Fibroblast of skin of scalp (primary cell): ENCODE results near the gene DAAM1.
A peak's percentile ranks its signal among the peaks of the same experiment; 100 is the strongest.

Source experiments
- DNase-seq: peaks from one replicate; pipeline ENCODE4 v3.0.0-alpha.2; 2013

The DAAM1 gene

GRCh38 chr14:59224341-59224740 is 35.9 kb downstream of the DAAM1 start:
- DNase-seq: no peak

- DNase-seq: no peak
Measured at GRCh38 chr14:59225281-59225680, 36.8 kb downstream of the DAAM1 start.

- DNase-seq: peak; percentile 50
Measured at GRCh38 chr14:59228421-59228820, 40.0 kb downstream of the DAAM1 start.

GRCh38 chr14:59229653-59230406 is 41.4 kb downstream of the DAAM1 start:
- DNase-seq: no peak

GRCh38 chr14:59236195-59236594 is 47.7 kb downstream of the DAAM1 start:
- no peak for DNase-seq

- DNase-seq: no peak
Measured at GRCh38 chr14:59238216-59238615, 49.7 kb downstream of the DAAM1 start.

- no peak for DNase-seq
Measured at GRCh38 chr14:59239022-59239421, 50.6 kb downstream of the DAAM1 start.

- no peak for DNase-seq
Measured at GRCh38 chr14:59240356-59240755, 51.9 kb downstream of the DAAM1 start.

GRCh38 chr14:59241121-59241520 is 52.7 kb downstream of the DAAM1 start:
- DNase-seq: no peak

- no peak for DNase-seq
Measured at GRCh38 chr14:59243174-59243573, 54.7 kb downstream of the DAAM1 start.

GRCh38 chr14:59244581-59244980 is 56.1 kb downstream of the DAAM1 start:
- no peak for DNase-seq

- no peak for DNase-seq
Measured at GRCh38 chr14:59245809-59246295, 57.4 kb downstream of the DAAM1 start.

GRCh38 chr14:59246566-59246965 is 58.1 kb downstream of the DAAM1 start:
- no peak for DNase-seq

GRCh38 chr14:59247801-59248584 is 59.5 kb downstream of the DAAM1 start:
- DNase-seq: no peak

- DNase-seq: no peak
Measured at GRCh38 chr14:59249029-59249428, 60.6 kb downstream of the DAAM1 start.

- peak; percentile 85 for DNase-seq
Measured at GRCh38 chr14:59251811-59252771, 63.6 kb downstream of the DAAM1 start.

GRCh38 chr14:59252772-59253500 is 64.5 kb downstream of the DAAM1 start:
- DNase-seq: peak; percentile 78

GRCh38 chr14:59253527-59253926 is 65.1 kb downstream of the DAAM1 start:
- DNase-seq: no peak

GRCh38 chr14:59254146-59254910 is 65.9 kb downstream of the DAAM1 start:
- peak; percentile 98 for DNase-seq

GRCh38 chr14:59254911-59255545 is 66.6 kb downstream of the DAAM1 start:
- DNase-seq: peak; percentile 81

- DNase-seq: no peak
Measured at GRCh38 chr14:59256331-59256730, 67.9 kb downstream of the DAAM1 start.
